HUES48 (cell line): ENCODE measurements around the gene CTNNA2.
A peak's percentile ranks its signal among the peaks of the same experiment; 100 is the strongest.

ENCODE experiments used
- H3K27ac ChIP-seq: one replicate; pipeline ENCODE4 v1.7.0; 2013; ENCODE audit warnings: low read depth, low read length, inconsistent platforms
- H3K27me3 ChIP-seq: 2 replicates; pipeline ENCODE4 v1.6.1; 2013; ENCODE audit warnings: mild to moderate bottlenecking, low read length; ENCODE audit not compliant: control insufficient read depth, insufficient read depth
- H3K36me3 ChIP-seq: 2 replicates; pipeline ENCODE4 v1.6.1; 2013; ENCODE audit warnings: low read length; ENCODE audit not compliant: control insufficient read depth, insufficient read depth
- H3K4me1 ChIP-seq: 2 replicates; pipeline ENCODE4 v1.6.1; 2013; ENCODE audit warnings: mild to moderate bottlenecking, low read length; ENCODE audit not compliant: control insufficient read depth, insufficient read depth
- H3K4me3 ChIP-seq: 2 replicates; pipeline ENCODE4 v1.5.1; 2013; ENCODE audit warnings: mild to moderate bottlenecking, low read depth, low read length
- H3K9ac ChIP-seq: 2 replicates; pipeline ENCODE4 v1.6.1; 2013; ENCODE audit warnings: mild to moderate bottlenecking, low read depth, low read length, moderate library complexity
- H3K9me3 ChIP-seq: 2 replicates; pipeline ENCODE4 v1.6.1; 2013; ENCODE audit warnings: low read length; ENCODE audit not compliant: control insufficient read depth, insufficient read depth

Gene CTNNA2

DNA sequence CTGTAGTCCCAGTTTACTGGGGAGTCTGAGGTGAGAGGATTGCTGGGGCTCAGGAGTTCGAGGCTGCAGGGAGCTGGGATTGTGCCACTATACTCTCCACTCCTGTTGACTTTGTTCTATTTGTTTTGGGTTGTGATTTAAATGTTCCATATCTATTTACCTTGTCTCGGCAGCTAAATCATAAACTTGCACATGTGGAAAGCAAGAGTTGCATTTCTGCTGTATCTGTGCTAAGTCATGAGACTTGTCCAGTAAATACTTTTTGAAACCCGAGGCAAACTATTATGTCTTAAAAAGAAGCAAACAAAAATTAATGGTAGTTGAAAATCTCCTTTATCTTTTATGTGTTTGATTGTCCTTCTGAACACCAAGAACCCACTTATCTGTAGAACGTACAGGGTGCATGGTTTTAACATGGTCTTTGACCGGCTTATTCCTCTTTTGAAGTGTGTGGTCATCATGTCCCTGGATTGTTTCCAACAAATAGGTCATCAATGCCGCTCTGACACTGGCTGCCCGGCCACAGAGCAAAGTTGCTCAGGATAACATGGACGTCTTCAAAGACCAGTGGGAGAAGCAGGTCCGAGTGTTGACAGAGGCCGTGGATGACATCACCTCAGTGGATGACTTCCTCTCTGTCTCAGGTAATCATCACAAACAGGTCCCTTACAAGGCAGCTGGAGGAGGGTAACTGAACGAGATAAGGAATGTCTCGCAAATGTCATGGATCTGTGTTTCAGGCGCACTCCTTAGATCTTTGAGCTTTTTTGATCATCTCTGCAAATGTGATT lies 1032.8 kb downstream of the CTNNA2 start:
- H3K9me3 ChIP-seq, result no peaks in the 10 kb centered on the region
- no peak overlapping the region for H3K4me3 ChIP-seq
- H3K27ac ChIP-seq, result no peak overlapping the region
- no peak overlapping the region for H3K9ac ChIP-seq
- H3K4me1 ChIP-seq, result peaks cover 22% of the 10 kb centered on the region
- H3K36me3 ChIP-seq, result no peaks in the 10 kb centered on the region
- no peaks in the 10 kb centered on the region for H3K27me3 ChIP-seq

DNA sequence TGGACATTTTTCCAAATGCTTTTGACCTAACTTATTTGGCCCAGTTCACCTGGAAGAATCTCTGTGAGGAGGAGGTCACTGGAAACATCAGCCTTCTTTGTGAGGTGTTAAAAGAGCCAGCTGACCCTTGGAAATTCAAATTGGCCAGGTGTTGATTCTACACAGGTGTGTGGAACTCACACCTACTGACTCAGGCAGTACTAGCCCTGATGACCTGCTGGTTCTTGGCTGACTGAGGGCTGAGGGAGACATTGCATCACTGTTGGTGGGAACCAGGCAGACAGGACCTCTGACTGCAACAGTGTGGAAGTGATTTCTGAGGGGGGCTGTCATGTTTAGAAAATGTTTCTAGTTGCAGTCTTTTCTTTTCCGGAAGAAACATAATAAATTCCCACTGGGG lies 1033.9 kb downstream of the CTNNA2 start:
- Histone ChIP-seq H3K27ac (peak overlapping the region; percentile 17), H3K9ac (no peak overlapping the region), H3K4me3 (no peak overlapping the region), H3K27me3 (no peaks in the 10 kb centered on the region), H3K36me3 (no peaks in the 10 kb centered on the region), H3K4me1 (peaks cover 22% of the 10 kb centered on the region), H3K9me3 (no peaks in the 10 kb centered on the region)

DNA sequence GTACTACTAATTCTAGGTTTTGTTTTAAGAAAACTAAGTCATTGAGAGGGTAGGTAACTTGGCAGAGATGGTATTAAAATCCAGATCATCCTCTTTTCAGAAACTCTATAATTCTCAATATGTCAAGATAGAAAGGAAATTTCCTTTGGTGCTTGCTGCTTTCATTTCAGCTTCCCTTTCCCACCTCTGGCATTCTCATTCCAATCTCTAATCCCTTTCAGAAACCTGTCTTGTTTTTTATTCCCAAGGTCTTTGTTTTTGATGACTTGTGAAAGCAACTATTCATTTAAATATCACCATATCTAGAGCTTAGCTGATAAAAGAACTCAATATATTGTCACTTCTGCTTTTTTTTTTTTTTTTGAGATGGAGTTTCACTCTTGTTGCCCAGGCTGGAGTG lies 1034.5 kb downstream of the CTNNA2 start:
- Histone ChIP-seq H3K27ac (no peak overlapping the region), H3K4me3 (no peak overlapping the region), H3K4me1 (peaks cover 22% of the 10 kb centered on the region), H3K27me3 (no peaks in the 10 kb centered on the region), H3K9me3 (no peaks in the 10 kb centered on the region), H3K36me3 (no peaks in the 10 kb centered on the region), H3K9ac (no peak overlapping the region)

DNA sequence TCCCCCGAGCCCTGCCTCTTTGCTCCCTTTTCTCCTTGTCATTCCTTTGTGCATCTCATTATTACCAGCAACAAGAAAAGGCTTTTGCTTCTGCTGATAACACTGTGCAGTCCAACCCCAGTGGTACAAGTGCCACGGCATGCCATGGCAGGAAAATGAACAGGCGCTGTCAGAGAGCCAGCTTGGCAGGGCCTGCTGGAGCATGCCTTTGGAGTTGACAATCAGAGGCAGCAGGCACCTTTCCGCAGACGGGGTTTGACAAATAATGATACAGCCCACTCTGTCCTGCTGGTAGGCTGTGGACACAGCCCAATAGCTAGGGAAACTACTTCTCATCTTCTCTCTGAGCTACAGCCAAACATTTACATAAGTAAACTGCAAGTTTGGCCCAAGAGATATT lies 1035.6 kb downstream of the CTNNA2 start:
- no peak overlapping the region for H3K9ac ChIP-seq
- H3K4me1 ChIP-seq, result peaks cover 22% of the 10 kb centered on the region
- H3K27ac ChIP-seq, result no peak overlapping the region
- no peaks in the 10 kb centered on the region for H3K36me3 ChIP-seq
- H3K4me3 ChIP-seq, result no peak overlapping the region
- H3K27me3 ChIP-seq, result no peaks in the 10 kb centered on the region
- H3K9me3 ChIP-seq, result no peaks in the 10 kb centered on the region

DNA sequence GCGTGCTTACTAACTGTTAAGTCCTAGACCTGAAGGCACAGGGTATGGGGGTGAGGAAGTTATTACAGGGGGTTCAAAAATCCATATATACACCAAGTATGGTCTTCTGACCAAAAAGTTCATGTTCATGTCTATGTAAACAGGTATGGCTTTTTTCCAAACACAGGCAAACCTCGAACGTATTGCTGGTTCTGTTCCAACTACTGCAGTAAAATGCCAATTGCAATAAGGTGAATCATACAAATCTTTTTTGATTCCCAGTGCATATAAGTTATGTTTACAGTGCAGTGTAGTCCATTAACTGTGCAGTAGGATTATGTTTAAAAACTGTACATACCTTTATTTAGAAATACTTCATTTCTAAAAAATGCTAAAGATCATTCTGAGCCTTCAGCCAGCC lies 1037.0 kb downstream of the CTNNA2 start:
- Histone ChIP-seq H3K27ac (no peak overlapping the region), H3K27me3 (no peaks in the 10 kb centered on the region), H3K9ac (no peak overlapping the region), H3K4me3 (no peak overlapping the region), H3K9me3 (no peaks in the 10 kb centered on the region), H3K36me3 (no peaks in the 10 kb centered on the region), H3K4me1 (peaks cover 22% of the 10 kb centered on the region)

DNA sequence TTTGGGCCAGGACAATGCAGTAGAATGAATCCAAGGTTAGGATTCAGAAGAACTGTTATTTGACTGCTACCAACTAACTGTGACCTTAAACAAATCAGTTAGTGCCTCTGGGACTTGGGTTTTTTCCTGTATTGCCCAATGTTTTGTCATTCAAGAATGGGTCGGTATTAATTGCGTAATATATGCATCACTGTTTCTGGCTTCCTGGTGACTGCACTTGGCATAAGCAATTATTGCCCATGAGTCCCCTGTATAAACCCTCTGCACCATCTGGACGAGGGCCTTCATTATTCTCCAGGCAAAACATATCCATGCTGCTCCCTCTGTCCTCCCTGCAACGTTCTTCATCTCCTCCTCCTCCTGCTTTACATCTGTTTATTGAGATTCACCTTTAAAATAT lies 1047.5 kb downstream of the CTNNA2 start:
- H3K9me3 ChIP-seq, result no peaks in the 10 kb centered on the region
- H3K4me1 ChIP-seq, result no peaks in the 10 kb centered on the region

DNA sequence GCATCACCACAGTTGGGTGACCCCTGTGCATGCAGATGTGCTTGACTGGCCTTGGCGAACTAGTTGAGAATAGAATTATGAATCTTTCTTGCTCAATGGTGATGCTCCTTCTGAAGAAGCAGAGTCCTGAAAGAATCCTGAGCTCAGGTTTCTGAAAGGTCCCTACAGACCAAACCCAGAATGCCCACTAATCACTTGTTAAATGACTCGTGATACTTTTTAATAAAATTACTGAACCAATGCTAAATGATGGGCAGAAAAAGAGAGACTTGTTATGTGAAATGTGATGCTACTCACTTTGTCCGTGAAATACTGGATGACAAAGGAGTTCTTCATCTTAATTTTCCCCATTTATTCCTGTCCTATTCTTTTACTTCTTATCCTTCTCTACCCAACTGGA lies 1055.2 kb downstream of the CTNNA2 start:
- H3K4me1 ChIP-seq, result no peaks in the 10 kb centered on the region
- H3K9me3 ChIP-seq, result no peaks in the 10 kb centered on the region
- H3K27ac ChIP-seq, result no peak overlapping the region
- H3K9ac ChIP-seq, result no peak overlapping the region
- no peaks in the 10 kb centered on the region for H3K27me3 ChIP-seq
- no peak overlapping the region for H3K4me3 ChIP-seq
- no peaks in the 10 kb centered on the region for H3K36me3 ChIP-seq

More for the DNA sequence above, 1047.5 kb downstream of the CTNNA2 start:
- Histone ChIP-seq H3K4me3 (no peak overlapping the region), H3K27me3 (no peaks in the 10 kb centered on the region), H3K27ac (no peak overlapping the region), H3K36me3 (no peaks in the 10 kb centered on the region), H3K9ac (no peak overlapping the region)

DNA sequence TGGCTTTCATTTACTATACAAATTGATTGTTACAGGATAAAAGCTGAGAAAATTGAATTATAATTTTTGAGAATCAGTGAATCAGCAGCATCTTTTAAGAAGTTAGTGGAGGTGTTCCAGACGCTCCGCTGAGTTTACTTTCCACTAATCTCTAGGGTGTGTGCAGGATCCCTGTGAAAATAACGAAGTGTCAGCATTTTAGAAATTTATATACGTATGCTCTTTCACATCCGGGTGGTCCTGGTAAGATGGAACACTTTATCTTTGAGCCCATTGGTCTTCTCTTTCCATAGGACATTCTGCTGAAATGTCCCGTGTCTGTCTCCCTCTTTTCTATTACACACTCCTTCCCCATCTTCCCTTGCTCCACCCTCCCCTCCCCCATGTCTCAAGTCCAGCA lies 1060.3 kb downstream of the CTNNA2 start:
- no peaks in the 10 kb centered on the region for H3K27me3 ChIP-seq
- H3K4me3 ChIP-seq, result no peak overlapping the region
- H3K36me3 ChIP-seq, result no peaks in the 10 kb centered on the region
- no peak overlapping the region for H3K9ac ChIP-seq
- no peak overlapping the region for H3K27ac ChIP-seq
- no peaks in the 10 kb centered on the region for H3K4me1 ChIP-seq
- H3K9me3 ChIP-seq, result no peaks in the 10 kb centered on the region

DNA sequence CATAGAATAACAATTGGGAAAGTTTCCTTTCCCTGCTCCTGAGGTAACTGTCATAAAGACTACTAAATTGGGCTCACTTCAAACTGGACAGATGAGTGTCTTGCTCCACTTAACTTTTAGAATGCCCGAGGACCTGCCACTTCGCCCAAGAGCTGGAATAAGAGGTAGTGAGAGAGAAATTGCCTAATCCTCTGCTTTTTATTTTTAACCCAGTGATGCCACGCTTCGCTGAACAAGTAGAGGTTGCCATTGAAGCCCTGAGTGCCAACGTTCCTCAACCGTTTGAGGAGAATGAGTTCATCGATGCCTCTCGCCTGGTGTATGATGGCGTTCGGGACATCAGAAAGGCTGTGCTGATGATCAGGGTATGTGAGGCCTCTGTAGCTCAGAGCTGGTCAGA lies 1061.1 kb downstream of the CTNNA2 start:
- Histone ChIP-seq H3K36me3 (no peaks in the 10 kb centered on the region), H3K27me3 (no peaks in the 10 kb centered on the region), H3K9me3 (no peaks in the 10 kb centered on the region), H3K27ac (no peak overlapping the region), H3K4me3 (no peak overlapping the region), H3K9ac (no peak overlapping the region), H3K4me1 (no peaks in the 10 kb centered on the region)

DNA sequence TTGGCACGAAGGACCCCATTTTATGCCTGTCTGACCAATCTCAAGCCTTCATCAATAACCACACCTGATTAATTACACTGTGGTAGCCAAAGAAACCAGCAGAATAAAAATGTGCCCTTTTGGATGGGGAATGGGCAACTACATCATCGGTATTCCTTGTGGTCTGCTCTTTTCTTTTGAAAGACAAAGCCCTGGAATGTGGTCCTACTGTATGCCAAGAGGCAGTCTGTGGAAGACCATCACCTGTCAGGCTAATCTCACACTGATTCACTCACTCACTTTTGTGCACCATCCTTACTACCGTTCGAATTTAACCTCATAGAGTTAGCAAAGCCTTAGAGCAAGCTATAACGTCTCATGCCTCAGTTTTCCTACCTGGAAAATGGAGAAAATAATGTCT lies 1066.9 kb downstream of the CTNNA2 start:
- Histone ChIP-seq H3K27me3 (no peaks in the 10 kb centered on the region), H3K36me3 (no peaks in the 10 kb centered on the region), H3K4me1 (peaks cover 7% of the 10 kb centered on the region), H3K9ac (no peak overlapping the region), H3K27ac (no peak overlapping the region), H3K9me3 (no peaks in the 10 kb centered on the region), H3K4me3 (no peak overlapping the region)

DNA sequence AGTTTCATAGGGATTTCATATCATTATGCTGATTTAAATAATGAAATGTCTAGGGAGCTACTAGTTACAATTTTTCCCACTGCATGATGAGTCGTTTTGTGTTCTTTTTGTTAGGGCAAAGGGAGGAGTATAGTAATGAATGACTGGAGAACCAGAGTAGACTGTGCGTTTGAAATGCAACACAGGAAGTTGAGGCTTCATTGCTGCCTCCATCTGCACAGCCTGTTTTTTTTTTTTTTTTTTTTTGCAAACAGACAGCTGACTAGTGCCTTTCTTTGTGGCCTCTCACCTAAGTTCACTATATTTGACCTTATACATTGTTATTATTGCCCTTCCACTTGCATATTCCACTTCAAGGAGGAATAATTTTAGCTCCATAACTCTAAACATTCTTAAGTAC lies 1078.4 kb downstream of the CTNNA2 start:
- Histone ChIP-seq H3K27ac (no peak overlapping the region), H3K36me3 (no peaks in the 10 kb centered on the region), H3K4me1 (no peaks in the 10 kb centered on the region), H3K4me3 (no peak overlapping the region), H3K9me3 (peaks cover 4% of the 10 kb centered on the region; the same call in 1 of the 2 replicates), H3K27me3 (no peaks in the 10 kb centered on the region), H3K9ac (no peak overlapping the region)
